HepG2 (cell line): Measurements from ENCODE around the gene ETFB. TPM values are rescaled to one million over a fixed set of nuclear protein-coding genes. Genes with fewer than 3 reads are reported as not detected.

Experiments
- ATAC-seq: fragments of 200-7000 bp; cut with Tn5 transposase; 3 replicates; pipeline ENCODE4 v1.9.1; 2020; ENCODE audit warnings: mild to moderate bottlenecking, moderate library complexity
- BruUV-seq: library from RNA; stranded (reverse); fragments of 400-500 nt; replicated peaks from 2 replicates; lab custom pipeline; 2021; lab: Mats Ljungman, UMichigan
- CTCF ChIA-PET: fragments of 300-600 bp; formaldehyde crosslinking; extraction: SDS; loops from one replicate; lab custom pipeline; 2021; ENCODE audit warnings: low total read pairs, inconsistent platforms, low intra/inter-chr PET ratio; lab: Yijun Ruan, JAX
- POLR2A ChIA-PET: fragments of 350-600 bp; sonication (Branson Sonifier 250); formaldehyde crosslinking; loops from one replicate; lab custom pipeline; 2020; ENCODE audit warnings: antibody characterized with exemption, inconsistent platforms; lab: Yijun Ruan, JAX
- DNase-seq: peaks from one replicate; pipeline ENCODE4 v3.0.0-alpha.2; 2015; ENCODE audit warnings: low spot score
- FAIRE-seq: peaks from 3 replicates; lab custom pipeline; 2011; peaks lifted over from hg19 to GRCh38; lab: Jason Lieb, UNC
- H2AFZ ChIP-seq: one replicate; pipeline ENCODE4 v1.6.1; 2011; ENCODE audit warnings: low read length, inconsistent platforms
- H3K27ac ChIP-seq: fragments of 300-600 bp; 3 replicates; pipeline ENCODE4 v1.8.0; 2011; ENCODE audit warnings: mixed run types, mild to moderate bottlenecking, mixed read lengths, low read length, inconsistent platforms; ENCODE audit not compliant: insufficient read depth; ENCODE audit errors: extremely low read length
- H3K27me3 ChIP-seq, 2 experiments: fragments of 200-600 bp in 1 of 2; 2 replicates in 1 of 2; 3 replicates in 1 of 2; pipeline versions ENCODE4 v1.6.0 to v1.8.0; 2011; ENCODE audit warnings: low read length in 2 of 2, mild to moderate bottlenecking in 2 of 2, moderate library complexity in 2 of 2, inconsistent platforms in 1 of 2; ENCODE audit not compliant: insufficient read depth in 2 of 2, control insufficient read depth in 1 of 2
- H3K36me3 ChIP-seq, 2 experiments: fragments of 200-600 bp in 1 of 2; replicated peaks in 1 of 2; 2 replicates in 1 of 2; 3 replicates in 1 of 2; pipeline versions ENCODE4 v1.5.1 to v1.8.0; 2011; ENCODE audit warnings: low read length in 2 of 2, inconsistent platforms in 1 of 2; ENCODE audit not compliant: insufficient read depth in 2 of 2, control insufficient read depth in 1 of 2
- H3K4me1 ChIP-seq: 2 replicates; pipeline ENCODE4 v1.5.1; 2012; ENCODE audit warnings: low read length, inconsistent platforms; ENCODE audit not compliant: insufficient read depth
- H3K4me2 ChIP-seq: 2 replicates; pipeline ENCODE4 v1.6.0; 2011; ENCODE audit warnings: low read depth, low read length, inconsistent platforms
- H3K4me3 ChIP-seq, 3 experiments: fragments of 200-600 bp in 1 of 3; sonication (generic), shearing (Covaris generic) in 1 of 3; replicated peaks in 1 of 3; 2 replicates each; pipeline ENCODE4 v1.5.1; 2011 to 2016; ENCODE audit warnings: low read length in 3 of 3, inconsistent platforms in 2 of 3, low read depth in 2 of 3, mild to moderate bottlenecking in 2 of 3, control low read depth in 1 of 3, mixed read lengths in 1 of 3; ENCODE audit not compliant: insufficient read depth in 1 of 3
- H3K79me2 ChIP-seq: one replicate; pipeline ENCODE4 v1.6.1; 2011; ENCODE audit warnings: low read length, inconsistent platforms; ENCODE audit not compliant: insufficient read depth
- H3K9ac ChIP-seq: 2 replicates; pipeline ENCODE4 v1.6.0; 2011; ENCODE audit warnings: mild to moderate bottlenecking, low read depth, low read length, inconsistent platforms; ENCODE audit not compliant: insufficient read depth
- H3K9me3 ChIP-seq: 2 replicates; pipeline ENCODE4 v1.5.1; 2012; ENCODE audit warnings: mild to moderate bottlenecking, low read length
- H4K20me1 ChIP-seq: 2 replicates; pipeline ENCODE4 v1.6.0; 2011; ENCODE audit warnings: inconsistent platforms, mild to moderate bottlenecking, low read length, moderate library complexity; ENCODE audit not compliant: insufficient read depth
- HDAC2 ChIP-seq: sonication (generic); formaldehyde crosslinking; IDR thresholded peaks from 2 replicates; pipeline ENCODE4 v1.4.0; 2020; ENCODE audit warnings: missing genetic modification reagents
- KDM2A ChIP-seq: sonication (generic); formaldehyde crosslinking; IDR thresholded peaks from 2 replicates; pipeline ENCODE4 v1.4.0; 2020; ENCODE audit warnings: low read depth, missing genetic modification reagents, borderline replicate concordance
- KDM6A ChIP-seq: IDR thresholded peaks from 2 replicates; pipeline ENCODE4 v1.6.1; 2016; ENCODE audit warnings: low read depth
- NFE2 ChIP-seq: sonication (generic); formaldehyde crosslinking; IDR thresholded peaks from 2 replicates; pipeline ENCODE4 v1.4.0; 2020; ENCODE audit warnings: missing genetic modification reagents
- SALL1 ChIP-seq: sonication (generic); formaldehyde crosslinking; IDR thresholded peaks from 2 replicates; pipeline ENCODE4 v1.8.0; 2022; ENCODE audit warnings: mild to moderate bottlenecking, missing genetic modification reagents
- SMC3 ChIP-seq: IDR thresholded peaks from 2 replicates; pipeline ENCODE4 v1.6.1; 2011; ENCODE audit warnings: low read length, improper control_type of control experiment
- TAF1 ChIP-seq: sonication (generic); formaldehyde crosslinking; IDR thresholded peaks from 2 replicates; pipeline ENCODE4 v1.4.0; 2020; ENCODE audit warnings: missing genetic modification reagents
- ZNF674 ChIP-seq: sonication (generic); formaldehyde crosslinking; IDR thresholded peaks from 2 replicates; pipeline ENCODE4 v1.5.0; 2020; ENCODE audit warnings: low read depth, mild to moderate bottlenecking, missing genetic modification reagents
- ZSCAN21 ChIP-seq: sonication (generic); formaldehyde crosslinking; IDR thresholded peaks from 2 replicates; pipeline ENCODE4 v1.8.0; 2022; ENCODE audit warnings: mild to moderate bottlenecking, missing genetic modification reagents, moderate library complexity, borderline replicate concordance
- WGBS: methylation state at CpG from one replicate; pipeline ENCODE4 v1.1.6; 2017; ENCODE audit warnings: low lambda C conversion rate; 5-methylcytosine and 5-hydroxymethylcytosine counted together
- in situ Hi-C: cut with HindIII; loops from 2 replicates; pipeline ENCODE4 v1.10.0; 2017; ENCODE audit warnings: low pct_unique_long_range_greater_than_20kb; ENCODE audit not compliant: extremely low pct_ligation_motif_present
- intact Hi-C: fragments of 100-400 bp; cut with micrococcal nuclease; formaldehyde crosslinking; loops from one replicate; pipeline ENCODE4 v1.10.0; 2022; ENCODE audit not compliant: unreplicated experiment
- polyA plus RNA-seq, 8 experiments: library from polyadenylated mRNA; depleted of rRNA in 3 of 8; stranded (reverse) in 7 of 8; unstranded in 1 of 8; fragments of >200 nt; fragmentation: Illumina TruSeq in 4 of 8; extraction: Trizol in 4 of 8; gene quantifications; 2 replicates each; pipeline versions ENCODE4 v1.2.1 to v1.2.3, GENCODE V29; 2011 to 2016; ENCODE audit warnings: low read depth in 4 of 8, missing spikeins in 1 of 8, mixed read lengths in 1 of 8; ENCODE audit not compliant: insufficient read depth in 1 of 8
- total RNA-seq, 5 experiments: library from RNA; depleted of rRNA; stranded (reverse); fragments of >200 nt; fragmentation: Illumina TruSeq; extraction: Trizol; gene quantifications; 2 replicates each; pipeline ENCODE4 v1.2.3, GENCODE V29; 2016; ENCODE audit warnings: low read depth in 1 of 5
- TF ChIP-seq, protein P1 (sequence below): sonication (generic); formaldehyde crosslinking; IDR thresholded peaks from 2 replicates; pipeline ENCODE4 v1.4.0; 2020; ENCODE audit warnings: mild to moderate bottlenecking, missing genetic modification reagents, borderline replicate concordance
- TF ChIP-seq, protein P2 (sequence below): sonication (generic); formaldehyde crosslinking; IDR thresholded peaks from 2 replicates; pipeline ENCODE4 v1.4.0; 2020; ENCODE audit warnings: missing genetic modification reagents
- TF ChIP-seq, protein P3 (sequence below): IDR thresholded peaks from 2 replicates; pipeline ENCODE4 v1.4.0; 2020; ENCODE audit warnings: mild to moderate bottlenecking, missing genetic modification reagents

Gene ETFB
- total and polyA plus RNA-seq, 2 of the 13 experiments (the other 11 are each of a cell fraction or from before 2014, with no cell fraction given) = 678 to 1,314 TPM

DNA sequence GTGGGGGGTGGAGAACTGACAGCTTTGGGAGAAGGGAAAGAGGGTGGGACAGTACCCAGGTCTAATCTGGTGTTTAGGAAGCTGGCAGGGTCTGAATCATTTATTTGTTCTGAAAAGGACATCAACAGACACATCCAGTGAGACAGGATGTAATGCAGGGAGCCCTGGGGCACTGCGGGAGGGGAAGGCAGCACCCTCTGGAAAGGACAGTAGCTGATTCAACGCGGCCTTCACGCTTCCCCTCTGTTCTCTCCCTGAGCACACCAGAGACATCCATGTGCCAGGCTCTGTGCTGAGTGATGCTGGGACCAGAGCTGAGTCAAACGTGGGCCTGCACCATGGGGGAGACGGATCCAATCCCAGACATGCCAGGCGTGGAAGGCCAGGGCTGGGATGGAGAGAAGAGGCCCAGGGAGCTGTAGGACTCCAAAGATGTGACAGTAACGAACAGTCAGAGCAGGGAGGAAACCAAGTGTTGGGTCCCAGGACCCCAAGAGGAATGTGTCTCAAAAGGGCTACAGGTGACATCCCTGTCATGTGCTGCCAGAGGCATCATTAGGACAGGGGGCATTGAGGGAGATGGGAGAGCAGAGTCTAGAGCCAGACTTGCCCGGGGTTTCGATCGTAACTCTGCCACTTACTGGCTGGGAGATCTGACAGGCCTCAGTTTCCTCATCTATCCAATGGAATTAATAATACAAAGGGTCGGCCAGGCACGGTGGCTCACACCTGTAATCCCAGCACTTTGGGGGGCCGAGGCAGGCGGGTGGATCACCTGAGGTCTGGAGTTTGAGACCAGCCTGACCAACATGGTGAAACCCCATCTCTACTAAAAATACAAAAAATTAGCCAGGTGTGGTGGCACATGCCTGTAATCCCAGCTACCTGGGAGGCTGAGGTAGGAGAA lies 1.7 kb downstream of the ETFB start:
- intact Hi-C loops (no loop called here), in situ Hi-C loops (no loop called here)
- Histone ChIP-seq H3K9me3 (no peaks in the 10 kb centered on the region), H3K4me3 (peak overlapping the region in 2 of 3 experiments; percentile 68 to 90; a peak in 4 of 6 replicates), H3K27ac (peak overlapping the region; percentile 100), H3K79me2 (peaks cover 49% of the 10 kb centered on the region), H3K4me2 (peak overlapping the region; percentile 100), H4K20me1 (no peaks in the 10 kb centered on the region), H3K4me1 (peaks cover 70% of the 10 kb centered on the region), H2AFZ (no peak overlapping the region), H3K27me3 (peaks cover 0 to 4% of the 10 kb centered on the region in 2 experiments; a peak in 2 of 5 replicates), H3K36me3 (no peaks in the 10 kb centered on the region), H3K9ac (peak overlapping the region; percentile 100)
- POLR2A ChIA-PET = interaction anchor here (0.9 to 7.8 kb wide), 6 partner anchors 9 to 111 kb away, joined by 3 to 309 read pairs (median 108); partner anchors contain the start of gene VSIG10L
- FAIRE-seq (no peak), DNase-seq (peak; percentile 76), ATAC-seq (no peak)
- no TSS peak for BruUV-seq
- CTCF ChIA-PET = no interaction called here
- WGBS = 64% methylated on average over 8 of the region's 15 CpGs
- TF ChIP-seq HDAC2 (no peak; the same call in 1 of the 2 replicates), ZNF674 (CRISPR knock-in tag) (no peak), KDM6A (no peak), KDM2A (CRISPR knock-in tag) (peak; percentile 66; the same call in 1 of the 2 replicates), TAF1 (CRISPR knock-in tag) (peak; percentile 29; the same call in 1 of the 2 replicates), SMC3 (no peak), ZSCAN21 (CRISPR knock-in tag) (0 out of 2 replicates have a peak, but pooled peaks have one; percentile 12), NFE2 (CRISPR knock-in tag) (no peak), SALL1 (peak; percentile 47; the same call in 1 of the 2 replicates)
- TF ChIP-seq, protein P1, sequence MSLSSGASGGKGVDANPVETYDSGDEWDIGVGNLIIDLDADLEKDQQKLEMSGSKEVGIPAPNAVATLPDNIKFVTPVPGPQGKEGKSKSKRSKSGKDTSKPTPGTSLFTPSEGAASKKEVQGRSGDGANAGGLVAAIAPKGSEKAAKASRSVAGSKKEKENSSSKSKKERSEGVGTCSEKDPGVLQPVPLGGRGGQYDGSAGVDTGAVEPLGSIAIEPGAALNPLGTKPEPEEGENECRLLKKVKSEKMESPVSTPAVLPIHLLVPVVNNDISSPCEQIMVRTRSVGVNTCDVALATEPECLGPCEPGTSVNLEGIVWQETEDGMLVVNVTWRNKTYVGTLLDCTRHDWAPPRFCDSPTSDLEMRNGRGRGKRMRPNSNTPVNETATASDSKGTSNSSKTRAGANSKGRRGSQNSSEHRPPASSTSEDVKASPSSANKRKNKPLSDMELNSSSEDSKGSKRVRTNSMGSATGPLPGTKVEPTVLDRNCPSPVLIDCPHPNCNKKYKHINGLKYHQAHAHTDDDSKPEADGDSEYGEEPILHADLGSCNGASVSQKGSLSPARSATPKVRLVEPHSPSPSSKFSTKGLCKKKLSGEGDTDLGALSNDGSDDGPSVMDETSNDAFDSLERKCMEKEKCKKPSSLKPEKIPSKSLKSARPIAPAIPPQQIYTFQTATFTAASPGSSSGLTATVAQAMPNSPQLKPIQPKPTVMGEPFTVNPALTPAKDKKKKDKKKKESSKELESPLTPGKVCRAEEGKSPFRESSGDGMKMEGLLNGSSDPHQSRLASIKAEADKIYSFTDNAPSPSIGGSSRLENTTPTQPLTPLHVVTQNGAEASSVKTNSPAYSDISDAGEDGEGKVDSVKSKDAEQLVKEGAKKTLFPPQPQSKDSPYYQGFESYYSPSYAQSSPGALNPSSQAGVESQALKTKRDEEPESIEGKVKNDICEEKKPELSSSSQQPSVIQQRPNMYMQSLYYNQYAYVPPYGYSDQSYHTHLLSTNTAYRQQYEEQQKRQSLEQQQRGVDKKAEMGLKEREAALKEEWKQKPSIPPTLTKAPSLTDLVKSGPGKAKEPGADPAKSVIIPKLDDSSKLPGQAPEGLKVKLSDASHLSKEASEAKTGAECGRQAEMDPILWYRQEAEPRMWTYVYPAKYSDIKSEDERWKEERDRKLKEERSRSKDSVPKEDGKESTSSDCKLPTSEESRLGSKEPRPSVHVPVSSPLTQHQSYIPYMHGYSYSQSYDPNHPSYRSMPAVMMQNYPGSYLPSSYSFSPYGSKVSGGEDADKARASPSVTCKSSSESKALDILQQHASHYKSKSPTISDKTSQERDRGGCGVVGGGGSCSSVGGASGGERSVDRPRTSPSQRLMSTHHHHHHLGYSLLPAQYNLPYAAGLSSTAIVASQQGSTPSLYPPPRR (CRISPR knock-in tag) = no peak
- TF ChIP-seq, protein P2, sequence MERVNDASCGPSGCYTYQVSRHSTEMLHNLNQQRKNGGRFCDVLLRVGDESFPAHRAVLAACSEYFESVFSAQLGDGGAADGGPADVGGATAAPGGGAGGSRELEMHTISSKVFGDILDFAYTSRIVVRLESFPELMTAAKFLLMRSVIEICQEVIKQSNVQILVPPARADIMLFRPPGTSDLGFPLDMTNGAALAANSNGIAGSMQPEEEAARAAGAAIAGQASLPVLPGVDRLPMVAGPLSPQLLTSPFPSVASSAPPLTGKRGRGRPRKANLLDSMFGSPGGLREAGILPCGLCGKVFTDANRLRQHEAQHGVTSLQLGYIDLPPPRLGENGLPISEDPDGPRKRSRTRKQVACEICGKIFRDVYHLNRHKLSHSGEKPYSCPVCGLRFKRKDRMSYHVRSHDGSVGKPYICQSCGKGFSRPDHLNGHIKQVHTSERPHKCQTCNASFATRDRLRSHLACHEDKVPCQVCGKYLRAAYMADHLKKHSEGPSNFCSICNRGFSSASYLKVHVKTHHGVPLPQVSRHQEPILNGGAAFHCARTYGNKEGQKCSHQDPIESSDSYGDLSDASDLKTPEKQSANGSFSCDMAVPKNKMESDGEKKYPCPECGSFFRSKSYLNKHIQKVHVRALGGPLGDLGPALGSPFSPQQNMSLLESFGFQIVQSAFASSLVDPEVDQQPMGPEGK (CRISPR knock-in tag) = peak; percentile 55; the same call in 1 of the 2 replicates
- TF ChIP-seq, protein P3, sequence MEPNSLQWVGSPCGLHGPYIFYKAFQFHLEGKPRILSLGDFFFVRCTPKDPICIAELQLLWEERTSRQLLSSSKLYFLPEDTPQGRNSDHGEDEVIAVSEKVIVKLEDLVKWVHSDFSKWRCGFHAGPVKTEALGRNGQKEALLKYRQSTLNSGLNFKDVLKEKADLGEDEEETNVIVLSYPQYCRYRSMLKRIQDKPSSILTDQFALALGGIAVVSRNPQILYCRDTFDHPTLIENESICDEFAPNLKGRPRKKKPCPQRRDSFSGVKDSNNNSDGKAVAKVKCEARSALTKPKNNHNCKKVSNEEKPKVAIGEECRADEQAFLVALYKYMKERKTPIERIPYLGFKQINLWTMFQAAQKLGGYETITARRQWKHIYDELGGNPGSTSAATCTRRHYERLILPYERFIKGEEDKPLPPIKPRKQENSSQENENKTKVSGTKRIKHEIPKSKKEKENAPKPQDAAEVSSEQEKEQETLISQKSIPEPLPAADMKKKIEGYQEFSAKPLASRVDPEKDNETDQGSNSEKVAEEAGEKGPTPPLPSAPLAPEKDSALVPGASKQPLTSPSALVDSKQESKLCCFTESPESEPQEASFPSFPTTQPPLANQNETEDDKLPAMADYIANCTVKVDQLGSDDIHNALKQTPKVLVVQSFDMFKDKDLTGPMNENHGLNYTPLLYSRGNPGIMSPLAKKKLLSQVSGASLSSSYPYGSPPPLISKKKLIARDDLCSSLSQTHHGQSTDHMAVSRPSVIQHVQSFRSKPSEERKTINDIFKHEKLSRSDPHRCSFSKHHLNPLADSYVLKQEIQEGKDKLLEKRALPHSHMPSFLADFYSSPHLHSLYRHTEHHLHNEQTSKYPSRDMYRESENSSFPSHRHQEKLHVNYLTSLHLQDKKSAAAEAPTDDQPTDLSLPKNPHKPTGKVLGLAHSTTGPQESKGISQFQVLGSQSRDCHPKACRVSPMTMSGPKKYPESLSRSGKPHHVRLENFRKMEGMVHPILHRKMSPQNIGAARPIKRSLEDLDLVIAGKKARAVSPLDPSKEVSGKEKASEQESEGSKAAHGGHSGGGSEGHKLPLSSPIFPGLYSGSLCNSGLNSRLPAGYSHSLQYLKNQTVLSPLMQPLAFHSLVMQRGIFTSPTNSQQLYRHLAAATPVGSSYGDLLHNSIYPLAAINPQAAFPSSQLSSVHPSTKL (CRISPR knock-in tag) = peak; percentile 23; the same call in 1 of the 2 replicates
